Posterior cingulate gyrus (tissue), 11 donors: ENCODE data around the gene B4GALNT3.
A peak's percentile ranks its signal among the peaks of the same experiment; 100 is the strongest.

Source experiments
- DNase-seq, 10 donors: peaks; one replicate each; pipeline versions ENCODE4 v3.0.0 to v3.0.0-alpha.2; 2020 to 2021; ENCODE audit warnings: mixed read lengths in 3 of 10
- intact Hi-C: fragments of 100-400 bp; cut with DNase I; formaldehyde crosslinking; loops from one replicate; pipeline ENCODE4 v1.15.1; 2023

B4GALNT3 gene

GRCh38 chr12:570435-570920, 110.7 kb downstream of the B4GALNT3 start:
- peak in 3 of 10 donors; percentile 52 to 88 (median 76) for DNase-seq

GRCh38 chr12:570921-571794, 111.4 kb downstream of the B4GALNT3 start:
- intact Hi-C loops = loop anchor here (10.0 kb wide), 1 partner anchor 74 kb away; no protein-coding TSS in a partner anchor
- peak in 3 of 10 donors; percentile 50 to 61 (median 60) for DNase-seq

More at GRCh38 chr12:570435-570920, 110.7 kb downstream of the B4GALNT3 start:
- intact Hi-C loops = loop anchor here (10.0 kb wide), 1 partner anchor 74 kb away; no protein-coding TSS in a partner anchor

GRCh38 chr12:571795-572531, 112.2 kb downstream of the B4GALNT3 start:
- DNase-seq = peak in 1 of 10 donors; percentile 39
- intact Hi-C loops = loop anchor here (10.0 kb wide), 1 partner anchor 73 kb away; no protein-coding TSS in a partner anchor

GRCh38 chr12:572532-572899, 112.8 kb downstream of the B4GALNT3 start:
- intact Hi-C loops = loop anchor here (10.0 kb wide), 1 partner anchor 72 kb away; no protein-coding TSS in a partner anchor
- DNase-seq = no peak

- intact Hi-C loops = loop anchor here (10.0 kb wide), 1 partner anchor 72 kb away; no protein-coding TSS in a partner anchor
- peak in 1 of 10 donors; percentile 39 for DNase-seq
Observed at GRCh38 chr12:573232-573631, 113.5 kb downstream of the B4GALNT3 start.

GRCh38 chr12:574475-575128, 114.9 kb downstream of the B4GALNT3 start:
- peak in 1 of 10 donors; percentile 5 for DNase-seq
- intact Hi-C loops = loop anchor here (10.0 kb wide), 1 partner anchor 70 kb away; no protein-coding TSS in a partner anchor

- intact Hi-C loops = loop anchor here (10.0 kb wide), 1 partner anchor 70 kb away; no protein-coding TSS in a partner anchor
Observed at GRCh38 chr12:575129-575502, 115.4 kb downstream of the B4GALNT3 start.

GRCh38 chr12:575948-576614, 116.3 kb downstream of the B4GALNT3 start:
- peak; percentile 35 to 96 (median 73) for DNase-seq
- intact Hi-C loops = loop anchor here (2.0 to 10.0 kb wide), 3 partner anchors 69 to 237 kb away; no protein-coding TSS in a partner anchor

More at GRCh38 chr12:575129-575502, 115.4 kb downstream of the B4GALNT3 start:
- peak in 1 of 10 donors; percentile 27 for DNase-seq

GRCh38 chr12:576615-577110, 116.9 kb downstream of the B4GALNT3 start:
- intact Hi-C loops = loop anchor here (2.0 to 10.0 kb wide), 3 partner anchors 68 to 236 kb away; no protein-coding TSS in a partner anchor
- DNase-seq = peak in 1 of 10 donors; percentile 25

- peak in 1 of 10 donors; percentile 57 for DNase-seq
Observed at GRCh38 chr12:577994-578747, 118.4 kb downstream of the B4GALNT3 start.

GRCh38 chr12:578748-579419, 119.1 kb downstream of the B4GALNT3 start:
- DNase-seq = peak in 1 of 10 donors; percentile 20
- intact Hi-C loops = loop anchor here (10.0 kb wide), 1 partner anchor 66 kb away; no protein-coding TSS in a partner anchor

More at GRCh38 chr12:577994-578747, 118.4 kb downstream of the B4GALNT3 start:
- intact Hi-C loops = loop anchor here (2.0 to 10.0 kb wide), 3 partner anchors 67 to 235 kb away; no protein-coding TSS in a partner anchor

- peak in 1 of 10 donors; percentile 11 for DNase-seq
- intact Hi-C loops = loop anchor here (10.0 kb wide), 1 partner anchor 65 kb away; no protein-coding TSS in a partner anchor
Observed at GRCh38 chr12:579420-580110, 119.8 kb downstream of the B4GALNT3 start.

- intact Hi-C loops = no loop called here
- no peak for DNase-seq
Observed at GRCh38 chr12:580813-581212, 121.1 kb downstream of the B4GALNT3 start.

GRCh38 chr12:581321-581720, 121.6 kb downstream of the B4GALNT3 start:
- intact Hi-C loops = no loop called here
- peak in 2 of 10 donors; percentile 30 to 68 for DNase-seq

- DNase-seq = peak in 1 of 10 donors; percentile 47
- intact Hi-C loops = no loop called here
Observed at GRCh38 chr12:581746-582145, 122.0 kb downstream of the B4GALNT3 start.

GRCh38 chr12:583251-583869, 123.6 kb downstream of the B4GALNT3 start:
- intact Hi-C loops = no loop called here

More at GRCh38 chr12:583251-583869, 123.6 kb downstream of the B4GALNT3 start:
- DNase-seq = peak in 2 of 10 donors; percentile 52 to 61
